HepG2 (cell line): Measurements from ENCODE around the gene RAD54L. TPM values are rescaled to one million over a fixed set of nuclear protein-coding genes. Genes with fewer than 3 reads are reported as not detected.

Source experiments
- ATAC-seq: fragments of 200-7000 bp; cut with Tn5 transposase; 3 replicates; pipeline ENCODE4 v1.9.1; 2020; ENCODE audit warnings: mild to moderate bottlenecking, moderate library complexity
- BruUV-seq: library from RNA; stranded (reverse); fragments of 400-500 nt; replicated peaks from 2 replicates; lab custom pipeline; 2021; lab: Mats Ljungman, UMichigan
- CTCF ChIA-PET: fragments of 300-600 bp; formaldehyde crosslinking; extraction: SDS; loops from one replicate; lab custom pipeline; 2021; ENCODE audit warnings: low total read pairs, inconsistent platforms, low intra/inter-chr PET ratio; lab: Yijun Ruan, JAX
- POLR2A ChIA-PET: fragments of 350-600 bp; sonication (Branson Sonifier 250); formaldehyde crosslinking; loops from one replicate; lab custom pipeline; 2020; ENCODE audit warnings: antibody characterized with exemption, inconsistent platforms; lab: Yijun Ruan, JAX
- DNase-seq: peaks from one replicate; pipeline ENCODE4 v3.0.0-alpha.2; 2015; ENCODE audit warnings: low spot score
- FAIRE-seq: peaks from 3 replicates; lab custom pipeline; 2011; peaks lifted over from hg19 to GRCh38; lab: Jason Lieb, UNC
- H2AFZ ChIP-seq: one replicate; pipeline ENCODE4 v1.6.1; 2011; ENCODE audit warnings: low read length, inconsistent platforms
- H3K27ac ChIP-seq: fragments of 300-600 bp; 3 replicates; pipeline ENCODE4 v1.8.0; 2011; ENCODE audit warnings: mixed run types, mild to moderate bottlenecking, mixed read lengths, low read length, inconsistent platforms; ENCODE audit not compliant: insufficient read depth; ENCODE audit errors: extremely low read length
- H3K27me3 ChIP-seq, 2 experiments: fragments of 200-600 bp in 1 of 2; 2 replicates in 1 of 2; 3 replicates in 1 of 2; pipeline versions ENCODE4 v1.6.0 to v1.8.0; 2011; ENCODE audit warnings: low read length in 2 of 2, mild to moderate bottlenecking in 2 of 2, moderate library complexity in 2 of 2, inconsistent platforms in 1 of 2; ENCODE audit not compliant: insufficient read depth in 2 of 2, control insufficient read depth in 1 of 2
- H3K36me3 ChIP-seq, 2 experiments: fragments of 200-600 bp in 1 of 2; replicated peaks in 1 of 2; 2 replicates in 1 of 2; 3 replicates in 1 of 2; pipeline versions ENCODE4 v1.5.1 to v1.8.0; 2011; ENCODE audit warnings: low read length in 2 of 2, inconsistent platforms in 1 of 2; ENCODE audit not compliant: insufficient read depth in 2 of 2, control insufficient read depth in 1 of 2
- H3K4me1 ChIP-seq: 2 replicates; pipeline ENCODE4 v1.5.1; 2012; ENCODE audit warnings: low read length, inconsistent platforms; ENCODE audit not compliant: insufficient read depth
- H3K4me2 ChIP-seq: 2 replicates; pipeline ENCODE4 v1.6.0; 2011; ENCODE audit warnings: low read depth, low read length, inconsistent platforms
- H3K4me3 ChIP-seq, 3 experiments: fragments of 200-600 bp in 1 of 3; sonication (generic), shearing (Covaris generic) in 1 of 3; replicated peaks in 1 of 3; 2 replicates each; pipeline ENCODE4 v1.5.1; 2011 to 2016; ENCODE audit warnings: low read length in 3 of 3, inconsistent platforms in 2 of 3, low read depth in 2 of 3, mild to moderate bottlenecking in 2 of 3, control low read depth in 1 of 3, mixed read lengths in 1 of 3; ENCODE audit not compliant: insufficient read depth in 1 of 3
- H3K79me2 ChIP-seq: one replicate; pipeline ENCODE4 v1.6.1; 2011; ENCODE audit warnings: low read length, inconsistent platforms; ENCODE audit not compliant: insufficient read depth
- H3K9ac ChIP-seq: 2 replicates; pipeline ENCODE4 v1.6.0; 2011; ENCODE audit warnings: mild to moderate bottlenecking, low read depth, low read length, inconsistent platforms; ENCODE audit not compliant: insufficient read depth
- H3K9me3 ChIP-seq: 2 replicates; pipeline ENCODE4 v1.5.1; 2012; ENCODE audit warnings: mild to moderate bottlenecking, low read length
- H4K20me1 ChIP-seq: 2 replicates; pipeline ENCODE4 v1.6.0; 2011; ENCODE audit warnings: inconsistent platforms, mild to moderate bottlenecking, low read length, moderate library complexity; ENCODE audit not compliant: insufficient read depth
- HMGXB3 ChIP-seq: sonication (generic); formaldehyde crosslinking; IDR thresholded peaks from 2 replicates; pipeline ENCODE4 v1.4.0; 2020; ENCODE audit warnings: missing genetic modification reagents, borderline replicate concordance
- POLR2A ChIP-seq, 2 experiments: IDR thresholded peaks; 2 replicates each; pipeline ENCODE4 v1.6.1; 2011; ENCODE audit warnings: low read depth in 2 of 2, low read length in 2 of 2, mild to moderate bottlenecking in 1 of 2, moderate library complexity in 1 of 2; ENCODE audit not compliant: insufficient read depth in 1 of 2
- RBM22 ChIP-seq: fragments of 200-400 bp; formaldehyde crosslinking; optimal IDR thresholded peaks from 2 replicates; pipeline ENCODE3; 2017; ENCODE audit warnings: mild to moderate bottlenecking, low read length, moderate library complexity
- WGBS: methylation state at CpG from one replicate; pipeline ENCODE4 v1.1.6; 2017; ENCODE audit warnings: low lambda C conversion rate; 5-methylcytosine and 5-hydroxymethylcytosine counted together
- in situ Hi-C: cut with HindIII; loops from 2 replicates; pipeline ENCODE4 v1.10.0; 2017; ENCODE audit warnings: low pct_unique_long_range_greater_than_20kb; ENCODE audit not compliant: extremely low pct_ligation_motif_present
- intact Hi-C: fragments of 100-400 bp; cut with micrococcal nuclease; formaldehyde crosslinking; loops from one replicate; pipeline ENCODE4 v1.10.0; 2022; ENCODE audit not compliant: unreplicated experiment
- polyA plus RNA-seq, 8 experiments: library from polyadenylated mRNA; depleted of rRNA in 3 of 8; stranded (reverse) in 7 of 8; unstranded in 1 of 8; fragments of >200 nt; fragmentation: Illumina TruSeq in 4 of 8; extraction: Trizol in 4 of 8; gene quantifications; 2 replicates each; pipeline versions ENCODE4 v1.2.1 to v1.2.3, GENCODE V29; 2011 to 2016; ENCODE audit warnings: low read depth in 4 of 8, missing spikeins in 1 of 8, mixed read lengths in 1 of 8; ENCODE audit not compliant: insufficient read depth in 1 of 8
- total RNA-seq, 5 experiments: library from RNA; depleted of rRNA; stranded (reverse); fragments of >200 nt; fragmentation: Illumina TruSeq; extraction: Trizol; gene quantifications; 2 replicates each; pipeline ENCODE4 v1.2.3, GENCODE V29; 2016; ENCODE audit warnings: low read depth in 1 of 5

The RAD54L gene
- total and polyA plus RNA-seq, 2 of the 13 experiments (the other 11 are each of a cell fraction or from before 2014, with no cell fraction given): 10.2 to 30.0 TPM

- ChIA-PET POLR2A (interaction anchor here (2.0 kb wide), 1 partner anchor 29 kb away, joined by 5 read pairs; the partner anchor contains the start of genes LRRC41 and UQCRH), CTCF (no interaction called here)
- Histone ChIP-seq H3K4me2 (no peak overlapping the region), H3K36me3 (peaks cover 27 to 89% of the 10 kb centered on the region in 2 experiments), H4K20me1 (no peaks in the 10 kb centered on the region), H3K9me3 (no peaks in the 10 kb centered on the region), H3K4me3 (no peak overlapping the region), H3K79me2 (no peaks in the 10 kb centered on the region), H2AFZ (no peak overlapping the region), H3K4me1 (peaks cover 7% of the 10 kb centered on the region), H3K27me3 (no peaks in the 10 kb centered on the region), H3K27ac (no peak overlapping the region), H3K9ac (no peak overlapping the region)
- DNase-seq (no peak), FAIRE-seq (no peak), ATAC-seq (no peak)
- BruUV-seq: no TSS peak
- in situ Hi-C loops (no loop called here), intact Hi-C loops (no loop called here)
- TF ChIP-seq HMGXB3 (no peak), RBM22 (peak; percentile 3), POLR2A (IDR thresholded peaks at IDR 0.05; ENCODE audit: insufficient read depth in 1 of 2, low read depth in 2 of 2, low read length in 2 of 2) (0 out of 4 replicates have a peak, but pooled peaks of 1 of the 2 experiments have one; percentile 8)
- 98% methylated on average over 6 of the region's 6 CpGs for WGBS
These were observed 27.4 kb downstream of the RAD54L start for GRCh38 chr1:46275030-46275337.
